ENCODE data around the gene TRMT1. TPM values are rescaled to one million over a fixed set of nuclear protein-coding genes. Genes with fewer than 3 reads are reported as not detected.

Gene TRMT1
- total RNA-seq, 1 experiment from 2014 or later = 52.0 TPM

GRCh38 chr19:13072188-13072908 lies 44.2 kb downstream of the TRMT1 start:
- in situ Hi-C loops (cut with HindIII; ENCODE audit: low pct_unique_long_range_greater_than_20kb, low sequenced_read_pairs) (no loop called here), intact Hi-C loops (cut with micrococcal nuclease; ENCODE audit: unreplicated experiment) (no loop called here)
- ATAC-seq (no peak), DNase-seq (ENCODE audit: low read depth, low spot score) (no peak)
- peaks cover 10% of the 10 kb centered on the region for H3K4me1 ChIP-seq (ENCODE audit: control insufficient read depth, insufficient read depth, low read length)
- H3K36me3 ChIP-seq (ENCODE audit: control insufficient read depth, insufficient read depth, low read length) = no peaks in the 10 kb centered on the region
- TF ChIP-seq CTCF (IDR thresholded peaks at IDR 0.05) (no peak), REST (IDR thresholded peaks at IDR 0.05; ENCODE audit: insufficient read depth in 1 of 2, low read depth in 2 of 2, low read length in 1 of 2) (no peak), SIN3A (IDR thresholded peaks at IDR 0.05; ENCODE audit: borderline replicate concordance, insufficient read depth, low read depth, low read length) (no peak), POLR2AphosphoS5 (IDR thresholded peaks at IDR 0.05; ENCODE audit: low read depth, low read length) (no peak), TCF7L2 (IDR thresholded peaks at IDR 0.05; ENCODE audit: low read depth, low read length) (no peak)
- ChIA-PET CTCF (no interaction called here), POLR2A (no interaction called here)
- no peaks in the 10 kb centered on the region for H3K9me3 ChIP-seq (ENCODE audit: control insufficient read depth, insufficient read depth, low read depth, low read length)
- no peak overlapping the region for H3K27ac ChIP-seq (ENCODE audit: low read length)
- BruUV-seq (replicated peaks) = no TSS peak
- H3K27me3 ChIP-seq (ENCODE audit: control insufficient read depth, insufficient read depth, low read length) = no peaks in the 10 kb centered on the region
- no peak overlapping the region for H3K4me3 ChIP-seq (ENCODE audit: low read depth in 2 of 2, low read length in 2 of 2)

- Histone ChIP-seq H3K9me3 (ENCODE audit: control insufficient read depth, insufficient read depth, low read depth, low read length) (no peaks in the 10 kb centered on the region), H3K36me3 (ENCODE audit: control insufficient read depth, insufficient read depth, low read length) (no peaks in the 10 kb centered on the region), H3K4me1 (ENCODE audit: control insufficient read depth, insufficient read depth, low read length) (peaks cover 10% of the 10 kb centered on the region), H3K27ac (ENCODE audit: low read length) (no peak overlapping the region), H3K27me3 (ENCODE audit: control insufficient read depth, insufficient read depth, low read length) (no peaks in the 10 kb centered on the region), H3K4me3 (ENCODE audit: low read depth in 2 of 2, low read length in 2 of 2) (no peak overlapping the region)
- BruUV-seq (replicated peaks) = no TSS peak
- intact Hi-C loops (cut with micrococcal nuclease; ENCODE audit: unreplicated experiment) (no loop called here), in situ Hi-C loops (cut with HindIII; ENCODE audit: low pct_unique_long_range_greater_than_20kb, low sequenced_read_pairs) (no loop called here)
- TF ChIP-seq TCF7L2 (IDR thresholded peaks at IDR 0.05; ENCODE audit: low read depth, low read length) = no peak
- no peak for TF ChIP-seq SIN3A (IDR thresholded peaks at IDR 0.05; ENCODE audit: borderline replicate concordance, insufficient read depth, low read depth, low read length)
- no peak for TF ChIP-seq CTCF (IDR thresholded peaks at IDR 0.05)
- TF ChIP-seq POLR2AphosphoS5 (IDR thresholded peaks at IDR 0.05; ENCODE audit: low read depth, low read length) = no peak
- TF ChIP-seq REST (IDR thresholded peaks at IDR 0.05; ENCODE audit: insufficient read depth in 1 of 2, low read depth in 2 of 2, low read length in 1 of 2) = no peak
- ATAC-seq (no peak), DNase-seq (ENCODE audit: low read depth, low spot score) (no peak)
- ChIA-PET CTCF (no interaction called here), POLR2A (no interaction called here)
These were observed 44.9 kb downstream of the TRMT1 start for GRCh38 chr19:13071444-13072187.

Data from Panc1 (cell line).